ENCODE data around the gene GSTT4.

Gene GSTT4

GRCh38 chr22:24037851-24038765 is 32.9 kb upstream of the GSTT4 start:
- DNase-seq: no peak
- Histone ChIP-seq H3K27ac (no peak overlapping the region), H3K27me3 (ENCODE audit: insufficient read depth, low read depth, severe bottlenecking) (no peaks in the 10 kb centered on the region), H3K4me3 (ENCODE audit: low read depth, low read length) (no peak overlapping the region), H3K9me3 (ENCODE audit: severe bottlenecking) (no peaks in the 10 kb centered on the region), H3K36me3 (peaks cover 65% of the 10 kb centered on the region)
- TF ChIP-seq, protein P1, sequence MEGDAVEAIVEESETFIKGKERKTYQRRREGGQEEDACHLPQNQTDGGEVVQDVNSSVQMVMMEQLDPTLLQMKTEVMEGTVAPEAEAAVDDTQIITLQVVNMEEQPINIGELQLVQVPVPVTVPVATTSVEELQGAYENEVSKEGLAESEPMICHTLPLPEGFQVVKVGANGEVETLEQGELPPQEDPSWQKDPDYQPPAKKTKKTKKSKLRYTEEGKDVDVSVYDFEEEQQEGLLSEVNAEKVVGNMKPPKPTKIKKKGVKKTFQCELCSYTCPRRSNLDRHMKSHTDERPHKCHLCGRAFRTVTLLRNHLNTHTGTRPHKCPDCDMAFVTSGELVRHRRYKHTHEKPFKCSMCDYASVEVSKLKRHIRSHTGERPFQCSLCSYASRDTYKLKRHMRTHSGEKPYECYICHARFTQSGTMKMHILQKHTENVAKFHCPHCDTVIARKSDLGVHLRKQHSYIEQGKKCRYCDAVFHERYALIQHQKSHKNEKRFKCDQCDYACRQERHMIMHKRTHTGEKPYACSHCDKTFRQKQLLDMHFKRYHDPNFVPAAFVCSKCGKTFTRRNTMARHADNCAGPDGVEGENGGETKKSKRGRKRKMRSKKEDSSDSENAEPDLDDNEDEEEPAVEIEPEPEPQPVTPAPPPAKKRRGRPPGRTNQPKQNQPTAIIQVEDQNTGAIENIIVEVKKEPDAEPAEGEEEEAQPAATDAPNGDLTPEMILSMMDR (IDR thresholded peaks at IDR 0.05; ENCODE audit: low read depth, low read length): no peak

GRCh38 chr22:24035296-24035695 is 30.0 kb upstream of the GSTT4 start:
- TF ChIP-seq, protein P1 (IDR thresholded peaks at IDR 0.05; ENCODE audit: low read depth, low read length): no peak
- H3K4me3 ChIP-seq (ENCODE audit: low read depth, low read length): no peak overlapping the region
- no peaks in the 10 kb centered on the region for H3K27me3 ChIP-seq (ENCODE audit: insufficient read depth, low read depth, severe bottlenecking)
- DNase-seq: no peak
- H3K9me3 ChIP-seq (ENCODE audit: severe bottlenecking): no peaks in the 10 kb centered on the region
- H3K27ac ChIP-seq: no peak overlapping the region
- peaks cover 39% of the 10 kb centered on the region for H3K36me3 ChIP-seq

GRCh38 chr22:24033731-24034130 is 28.5 kb upstream of the GSTT4 start:
- H3K36me3 ChIP-seq: peaks cover 23% of the 10 kb centered on the region
- no peak for DNase-seq
- H3K27me3 ChIP-seq (ENCODE audit: insufficient read depth, low read depth, severe bottlenecking): no peaks in the 10 kb centered on the region
- H3K27ac ChIP-seq: no peak overlapping the region
- TF ChIP-seq, protein P1 (IDR thresholded peaks at IDR 0.05; ENCODE audit: low read depth, low read length): no peak
- H3K4me3 ChIP-seq (ENCODE audit: low read depth, low read length): no peak overlapping the region
- no peaks in the 10 kb centered on the region for H3K9me3 ChIP-seq (ENCODE audit: severe bottlenecking)

GRCh38 chr22:24030186-24030702 is 25.0 kb upstream of the GSTT4 start:
- no peak overlapping the region for H3K4me3 ChIP-seq (ENCODE audit: low read depth, low read length)
- H3K27me3 ChIP-seq (ENCODE audit: insufficient read depth, low read depth, severe bottlenecking): no peaks in the 10 kb centered on the region
- H3K36me3 ChIP-seq: no peaks in the 10 kb centered on the region; the same call in 1 of the 2 replicates
- H3K27ac ChIP-seq: no peak overlapping the region
- TF ChIP-seq, protein P1 (IDR thresholded peaks at IDR 0.05; ENCODE audit: low read depth, low read length): no peak
- no peak for DNase-seq
- no peaks in the 10 kb centered on the region for H3K9me3 ChIP-seq (ENCODE audit: severe bottlenecking)

GRCh38 chr22:24029304-24029703 is 24.1 kb upstream of the GSTT4 start:
- H3K36me3 ChIP-seq: no peaks in the 10 kb centered on the region; the same call in 1 of the 2 replicates
- DNase-seq: no peak
- no peak overlapping the region for H3K27ac ChIP-seq
- H3K4me3 ChIP-seq (ENCODE audit: low read depth, low read length): no peak overlapping the region
- no peaks in the 10 kb centered on the region for H3K9me3 ChIP-seq (ENCODE audit: severe bottlenecking)
- TF ChIP-seq, protein P1 (IDR thresholded peaks at IDR 0.05; ENCODE audit: low read depth, low read length): no peak
- H3K27me3 ChIP-seq (ENCODE audit: insufficient read depth, low read depth, severe bottlenecking): no peaks in the 10 kb centered on the region
